Esophagus muscularis mucosa (tissue), 4 donors: ENCODE data around the gene TXK. TPM values are rescaled to one million over a fixed set of nuclear protein-coding genes. Genes with fewer than 3 reads are reported as not detected.

Source experiments
- DNase-seq: peaks from one replicate; pipeline ENCODE4 v3.0.0-alpha.2; 2017; ENCODE audit errors: extremely low spot score
- H3K27ac ChIP-seq, 4 donors: fragments of 200-600 bp; sonication (generic); replicated peaks in 1 of 4; 1 replicate in 3 of 4; 2 replicates in 1 of 4; pipeline ENCODE4 v1.5.1; 2016 to 2019; ENCODE audit warnings: mild to moderate bottlenecking in 1 of 4
- H3K27me3 ChIP-seq, 4 donors: fragments of 200-600 bp; sonication (generic); one replicate each; pipeline versions ENCODE4 v1.5.1 to v1.6.0; 2016 to 2019
- H3K36me3 ChIP-seq, 4 donors: fragments of 200-600 bp; sonication (generic); one replicate each; pipeline ENCODE4 v1.5.1; 2016 to 2019
- H3K4me1 ChIP-seq, 4 donors: fragments of 200-600 bp; sonication (generic); one replicate each; pipeline ENCODE4 v1.5.1; 2016 to 2019
- H3K4me3 ChIP-seq, 4 donors: fragments of 200-600 bp; sonication (generic); 1 replicate in 2 of 4; 2 replicates in 2 of 4; pipeline ENCODE4 v1.5.1; 2016 to 2019; ENCODE audit warnings: mild to moderate bottlenecking in 4 of 4, moderate library complexity in 1 of 4
- H3K9me3 ChIP-seq, 4 donors: fragments of 200-600 bp; sonication (generic); 1 replicate in 3 of 4; 2 replicates in 1 of 4; pipeline ENCODE4 v1.5.1; 2016 to 2019
- CTCF ChIP-seq, 3 experiments: fragments of 200-600 bp in 2 of 3; fragments of 450-650 bp in 1 of 3; sonication (generic) in 2 of 3; IDR thresholded peaks; one replicate each; pipeline ENCODE4 v1.5.1; 2017 to 2019; ENCODE audit warnings: antibody characterized with exemption in 3 of 3, mild to moderate bottlenecking in 2 of 3, moderate library complexity in 1 of 3
- EP300 ChIP-seq: sonication (generic); formaldehyde crosslinking; IDR thresholded peaks from one replicate; pipeline ENCODE4 v1.6.1; 2017; ENCODE audit warnings: antibody characterized with exemption
- POLR2A ChIP-seq: fragments of 450-650 bp; IDR thresholded peaks from one replicate; pipeline ENCODE4 v1.6.1; 2017; ENCODE audit warnings: antibody characterized with exemption, moderate library complexity, mild to moderate bottlenecking, low read depth
- POLR2AphosphoS5 ChIP-seq, 2 donors: sonication (generic); formaldehyde crosslinking; IDR thresholded peaks; one replicate each; pipeline ENCODE4 v1.6.1; 2017; ENCODE audit warnings: antibody characterized with exemption in 2 of 2
- WGBS: methylation state at CpG from one replicate; pipeline ENCODE4 v1.1.5; 2018; 5-methylcytosine and 5-hydroxymethylcytosine counted together
- intact Hi-C: fragments of 100-400 bp; cut with DNase I; formaldehyde crosslinking; loops from one replicate; pipeline ENCODE4 v1.15.1; 2023
- total RNA-seq, 4 donors: library from RNA; depleted of rRNA; stranded (reverse); fragments of >200 nt; gene quantifications; one replicate each; pipeline versions ENCODE4 v1.1.0 to v1.2.1, GENCODE V29; 2016

Gene TXK
- 1 to 10 TPM in 3 of 4 donors, under 1 TPM in 1; 0.92 to 2.1 (median 1.1) TPM for total RNA-seq

GRCh38 chr4:48134081-48134480 lies at the start of gene TXK:
Gene TXK (minus strand): TSS chr4:48134250. CDS start chr4:48134170, 80 bp downstream.
- peaks cover 0 to 12% (median 0%) of the 10 kb centered on the region in 4 donors for H3K4me1 ChIP-seq
- H3K9me3 ChIP-seq, result no peaks in the 10 kb centered on the region
- WGBS, result 88% methylated on average over 5 of the region's 5 CpGs
- intact Hi-C loops, result no loop called here
- no peaks in the 10 kb centered on the region for H3K27me3 ChIP-seq
- TF ChIP-seq POLR2AphosphoS5 (IDR thresholded peaks at IDR 0.05), result no peak
- TF ChIP-seq EP300, result no peak
- no peak for TF ChIP-seq POLR2A
- no peak for TF ChIP-seq CTCF (IDR thresholded peaks at IDR 0.05)
- H3K27ac ChIP-seq, result no peak within 1 kb of the TSS
- no peak within 1 kb of the TSS for H3K4me3 ChIP-seq
- H3K36me3 ChIP-seq, result peaks cover 0 to 28% (median 8%) of the 10 kb centered on the region in 4 donors
- no peak for DNase-seq

GRCh38 chr4:48180234-48180633 lies 46.2 kb upstream of the TXK start:
- H3K4me3 ChIP-seq, result no peak overlapping the region
- no peak for DNase-seq
- H3K9me3 ChIP-seq, result no peaks in the 10 kb centered on the region
- intact Hi-C loops, result no loop called here
- no peak for TF ChIP-seq EP300
- TF ChIP-seq CTCF (IDR thresholded peaks at IDR 0.05), result no peak
- no peak for TF ChIP-seq POLR2AphosphoS5 (IDR thresholded peaks at IDR 0.05)
- no peak for TF ChIP-seq POLR2A
- no peaks in the 10 kb centered on the region for H3K27me3 ChIP-seq
- no peak overlapping the region for H3K27ac ChIP-seq
- no peaks in the 10 kb centered on the region for H3K36me3 ChIP-seq
- no peaks in the 10 kb centered on the region for H3K4me1 ChIP-seq

- Histone ChIP-seq H3K27me3 (no peaks in the 10 kb centered on the region), H3K4me1 (peaks cover 0 to under 1% (median 0%) of the 10 kb centered on the region in 4 donors), H3K27ac (no peak overlapping the region), H3K9me3 (no peaks in the 10 kb centered on the region), H3K36me3 (no peaks in the 10 kb centered on the region), H3K4me3 (no peak overlapping the region)
- TF ChIP-seq POLR2AphosphoS5 (IDR thresholded peaks at IDR 0.05) (no peak), POLR2A (no peak), CTCF (IDR thresholded peaks at IDR 0.05) (no peak), EP300 (no peak)
- WGBS, result 75% methylated on average over 4 of the region's 4 CpGs
- intact Hi-C loops, result no loop called here
- no peak for DNase-seq
Observed at GRCh38 chr4:48178931-48179330, 44.9 kb upstream of the TXK start.

DNA sequence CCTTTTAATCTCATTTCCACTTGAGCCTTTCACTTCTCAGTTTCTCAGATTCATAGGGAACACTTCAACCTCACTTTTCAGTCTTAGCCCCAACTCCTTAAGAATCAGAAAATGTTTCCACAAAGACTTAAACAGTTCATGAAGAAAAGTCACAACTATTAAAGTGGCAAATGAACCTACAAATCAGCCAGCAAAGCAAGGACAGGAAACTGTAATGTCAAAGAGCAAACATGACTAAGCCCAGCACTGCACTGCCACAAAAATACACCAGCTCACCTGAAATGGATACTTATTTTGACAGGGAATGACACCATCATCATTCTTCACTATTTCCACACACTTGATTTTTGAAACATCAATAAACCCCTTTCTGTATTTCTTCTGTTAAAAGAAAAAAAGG lies 41.8 kb upstream of the TXK start:
- DNase-seq, result no peak
- intact Hi-C loops, result no loop called here
- H3K4me3 ChIP-seq, result no peak overlapping the region
- no peak overlapping the region for H3K27ac ChIP-seq
- H3K4me1 ChIP-seq, result peaks cover 0 to 13% (median 4%) of the 10 kb centered on the region in 4 donors
- TF ChIP-seq CTCF (IDR thresholded peaks at IDR 0.05) (no peak), EP300 (no peak), POLR2AphosphoS5 (IDR thresholded peaks at IDR 0.05) (no peak), POLR2A (no peak)
- H3K9me3 ChIP-seq, result no peaks in the 10 kb centered on the region
- no peaks in the 10 kb centered on the region for H3K36me3 ChIP-seq
- no peaks in the 10 kb centered on the region for H3K27me3 ChIP-seq

- TF ChIP-seq EP300 (no peak), CTCF (IDR thresholded peaks at IDR 0.05) (no peak), POLR2AphosphoS5 (IDR thresholded peaks at IDR 0.05) (no peak)
- DNase-seq, result no peak
Observed at GRCh38 chr4:48175328-48175727, 41.3 kb upstream of the TXK start.

More at GRCh38 chr4:48175328-48175727, 41.3 kb upstream of the TXK start:
- no peak overlapping the region for H3K27ac ChIP-seq
- no peaks in the 10 kb centered on the region for H3K27me3 ChIP-seq
- peaks cover 0 to 13% (median 4%) of the 10 kb centered on the region in 4 donors for H3K4me1 ChIP-seq
- no peak overlapping the region for H3K4me3 ChIP-seq
- no peaks in the 10 kb centered on the region for H3K9me3 ChIP-seq
- intact Hi-C loops, result no loop called here
- no peaks in the 10 kb centered on the region for H3K36me3 ChIP-seq
- WGBS, result 61% methylated on average over 7 of the region's 7 CpGs
